ENCODE results near the gene LCE7A.

DNA sequence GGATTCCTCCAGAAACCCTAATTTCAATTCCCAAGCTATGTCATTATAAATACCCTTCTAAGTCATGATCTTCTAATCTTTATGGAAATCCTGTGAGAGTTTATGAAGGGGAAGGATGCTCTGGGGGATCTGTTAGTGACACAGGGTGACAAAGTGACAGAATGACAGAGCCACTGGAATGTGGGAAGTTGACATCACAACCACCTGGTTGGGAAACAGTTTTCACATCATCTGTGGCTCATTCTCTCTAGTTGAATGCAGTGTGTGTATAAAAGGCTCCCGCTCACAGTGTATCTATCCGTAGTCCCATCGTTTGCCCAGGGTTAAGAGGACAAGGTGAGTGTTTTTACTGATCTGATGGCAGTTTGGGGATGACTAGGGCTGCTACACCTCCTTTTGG lies at the start of gene LCE7A:
- TF ChIP-seq, protein P1, sequence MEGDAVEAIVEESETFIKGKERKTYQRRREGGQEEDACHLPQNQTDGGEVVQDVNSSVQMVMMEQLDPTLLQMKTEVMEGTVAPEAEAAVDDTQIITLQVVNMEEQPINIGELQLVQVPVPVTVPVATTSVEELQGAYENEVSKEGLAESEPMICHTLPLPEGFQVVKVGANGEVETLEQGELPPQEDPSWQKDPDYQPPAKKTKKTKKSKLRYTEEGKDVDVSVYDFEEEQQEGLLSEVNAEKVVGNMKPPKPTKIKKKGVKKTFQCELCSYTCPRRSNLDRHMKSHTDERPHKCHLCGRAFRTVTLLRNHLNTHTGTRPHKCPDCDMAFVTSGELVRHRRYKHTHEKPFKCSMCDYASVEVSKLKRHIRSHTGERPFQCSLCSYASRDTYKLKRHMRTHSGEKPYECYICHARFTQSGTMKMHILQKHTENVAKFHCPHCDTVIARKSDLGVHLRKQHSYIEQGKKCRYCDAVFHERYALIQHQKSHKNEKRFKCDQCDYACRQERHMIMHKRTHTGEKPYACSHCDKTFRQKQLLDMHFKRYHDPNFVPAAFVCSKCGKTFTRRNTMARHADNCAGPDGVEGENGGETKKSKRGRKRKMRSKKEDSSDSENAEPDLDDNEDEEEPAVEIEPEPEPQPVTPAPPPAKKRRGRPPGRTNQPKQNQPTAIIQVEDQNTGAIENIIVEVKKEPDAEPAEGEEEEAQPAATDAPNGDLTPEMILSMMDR (IDR thresholded peaks at IDR 0.05) = no peak
- TF ChIP-seq POLR2A (IDR thresholded peaks at IDR 0.05) = no peak

All from testis (tissue), 2 donors.